ENCODE data around the gene EXD1. TPM values are rescaled to one million over a fixed set of nuclear protein-coding genes. Genes with fewer than 3 reads are reported as not detected.
"Not testable (repeated sequence)": the region's sequence is repeated elsewhere in the genome, so short reads cannot be mapped to it uniquely, and the experiment has no call there.

EXD1 gene
- total and polyA plus RNA-seq, 9 donors, result not detected

- no peak for TF ChIP-seq EP300 (IDR thresholded peaks at IDR 0.05)
- TF ChIP-seq CTCF (IDR thresholded peaks at IDR 0.05), result no peak
- no peak for TF ChIP-seq POLR2A (IDR thresholded peaks at IDR 0.05)
- Histone ChIP-seq H3K4me3 (no peak overlapping the region), H3K4me1 (ENCODE audit: insufficient read depth) (no peaks in the 10 kb centered on the region), H3K27ac (no peak overlapping the region), H3K36me3 (no peaks in the 10 kb centered on the region), H3K27me3 (no peaks in the 10 kb centered on the region), H3K9me3 (no peaks in the 10 kb centered on the region)
- intact Hi-C loops (cut with DNase I), result no loop called here
- 90 to 94% (median 94%) methylated on average over 2 of the region's 2 CpGs for WGBS, 3 donors
- no peak for DNase-seq
Observed at GRCh38 chr15:41269887-41270286, 39.3 kb upstream of the EXD1 start.

DNA sequence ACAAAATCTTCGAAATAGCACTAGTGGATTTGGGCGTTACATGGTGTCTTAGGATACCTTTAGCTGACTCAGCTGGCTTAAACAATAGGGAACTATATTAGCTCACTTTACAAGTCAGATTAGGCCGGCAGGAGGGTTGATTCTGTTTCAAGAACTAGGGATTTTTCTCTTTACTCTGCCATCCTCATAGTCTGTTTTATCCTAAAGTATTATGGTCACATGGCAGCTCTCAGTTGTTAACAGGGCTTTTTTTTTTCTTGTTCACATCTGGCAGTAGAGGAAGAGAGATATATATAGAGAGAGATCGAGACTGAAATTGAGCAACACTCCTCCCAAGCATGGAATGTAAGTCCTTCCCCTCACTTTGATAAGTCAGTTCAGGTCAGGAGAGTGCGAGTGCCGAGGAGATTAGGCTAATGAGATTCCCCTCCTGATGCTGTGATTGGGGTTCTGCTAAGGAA is 33.4 kb upstream of the EXD1 start:
- no peaks in the 10 kb centered on the region for H3K4me1 ChIP-seq (ENCODE audit: insufficient read depth)
- TF ChIP-seq POLR2A (IDR thresholded peaks at IDR 0.05) (no peak), CTCF (IDR thresholded peaks at IDR 0.05) (no peak), EP300 (IDR thresholded peaks at IDR 0.05) (no peak)
- intact Hi-C loops (cut with DNase I), result no loop called here
- H3K9me3 ChIP-seq, result no peaks in the 10 kb centered on the region
- no peaks in the 10 kb centered on the region for H3K27me3 ChIP-seq
- H3K4me3 ChIP-seq, result no peak overlapping the region
- H3K27ac ChIP-seq, result no peak overlapping the region
- DNase-seq, result no peak
- no peaks in the 10 kb centered on the region for H3K36me3 ChIP-seq
- 42 to 55% (median 50%) methylated on average over 6 of the region's 6 CpGs for WGBS, 3 donors

- Histone ChIP-seq H3K27me3 (no peaks in the 10 kb centered on the region), H3K4me3 (no peak overlapping the region), H3K4me1 (ENCODE audit: insufficient read depth) (no peaks in the 10 kb centered on the region), H3K36me3 (no peaks in the 10 kb centered on the region), H3K9me3 (no peaks in the 10 kb centered on the region), H3K27ac (no peak overlapping the region)
- WGBS, 3 donors, result 96 to 97% (median 96%) methylated on average over 8 of the region's 8 CpGs
- TF ChIP-seq CTCF (IDR thresholded peaks at IDR 0.05) (no peak), EP300 (IDR thresholded peaks at IDR 0.05) (no peak), POLR2A (IDR thresholded peaks at IDR 0.05) (no peak)
- DNase-seq, result no peak
- intact Hi-C loops (cut with DNase I), result no loop called here
Observed at GRCh38 chr15:41262571-41262970, 32.0 kb upstream of the EXD1 start.

- H3K36me3 ChIP-seq; DNase-seq; intact Hi-C loops (cut with DNase I); H3K27me3 ChIP-seq; H3K4me1 ChIP-seq (ENCODE audit: insufficient read depth); H3K27ac ChIP-seq; H3K4me3 ChIP-seq; H3K9me3 ChIP-seq: not testable (repeated sequence)
- 96 to 98% (median 96%) methylated on average over 7 of the region's 7 CpGs for WGBS, 3 donors
Observed at GRCh38 chr15:41260924-41261323, 30.4 kb upstream of the EXD1 start.

DNA sequence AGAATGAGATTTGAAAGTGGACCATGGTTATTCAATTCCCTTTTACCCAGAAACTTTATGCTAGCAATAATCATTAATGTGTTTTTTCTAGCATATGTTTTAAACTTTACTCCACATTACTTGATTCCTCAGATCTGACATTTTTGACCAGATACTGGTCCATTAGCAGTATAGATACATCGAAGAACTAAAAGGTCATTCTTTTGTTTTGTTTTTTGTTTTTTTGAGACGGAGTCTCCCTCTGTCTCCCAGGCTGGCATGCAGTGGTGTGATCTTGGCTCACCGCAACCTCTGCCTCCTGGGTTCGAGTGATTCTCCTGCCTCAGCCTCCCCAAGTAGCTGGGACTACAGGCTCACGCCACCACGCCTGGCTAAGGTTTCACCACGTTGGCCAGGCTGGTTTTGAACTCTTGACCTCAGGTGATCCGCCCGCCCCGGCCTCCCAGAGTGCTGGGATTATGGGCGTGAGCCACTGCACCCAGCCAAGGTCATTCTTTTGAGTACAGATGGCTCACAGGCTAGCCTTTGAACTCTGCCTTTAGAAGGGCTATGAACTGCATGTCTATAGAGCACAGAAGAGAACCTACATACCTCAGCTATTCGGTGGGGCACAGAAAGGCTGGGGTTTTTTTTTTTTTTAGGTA is 29.1 kb upstream of the EXD1 start:
- no peak for TF ChIP-seq CTCF (IDR thresholded peaks at IDR 0.05)
- TF ChIP-seq POLR2A (IDR thresholded peaks at IDR 0.05), result no peak
- no peak for TF ChIP-seq EP300 (IDR thresholded peaks at IDR 0.05)
- Histone ChIP-seq H3K36me3 (no peaks in the 10 kb centered on the region), H3K27me3 (no peaks in the 10 kb centered on the region), H3K9me3 (no peaks in the 10 kb centered on the region), H3K27ac (no peak overlapping the region), H3K4me3 (no peak overlapping the region), H3K4me1 (ENCODE audit: insufficient read depth) (no peaks in the 10 kb centered on the region)
- DNase-seq, result no peak
- intact Hi-C loops (cut with DNase I), result no loop called here
- WGBS, 3 donors, result 79 to 91% (median 86%) methylated on average over 12 of the region's 12 CpGs
